Common myeloid progenitor, CD34-positive (primary cell): ENCODE results near the gene GARS1.
"Not testable (repeated sequence)": the region's sequence is repeated elsewhere in the genome, so short reads cannot be mapped to it uniquely, and the experiment has no call there.

Source experiments
- CTCF ChIA-PET: fragments of 350-600 bp; sonication (Branson Sonifier 250); formaldehyde crosslinking; loops from one replicate; lab custom pipeline; 2021; ENCODE audit warnings: antibody characterized with exemption; lab: Charles Lee
- POLR2A ChIA-PET: fragments of 350-600 bp; sonication (Branson Sonifier 250); formaldehyde crosslinking; loops from one replicate; lab custom pipeline; 2021; ENCODE audit warnings: antibody characterized with exemption; lab: Charles Lee
- DNase-seq, 3 donors: peaks; one replicate each; pipeline versions ENCODE4 v3.0.0 to v3.0.0-alpha.2; 2013
- H3K27ac ChIP-seq, 2 experiments: 1 replicate in 1 of 2; 2 replicates in 1 of 2; pipeline ENCODE4 v1.7.0; 2013; ENCODE audit warnings: inconsistent platforms in 2 of 2, low read length in 2 of 2, mild to moderate bottlenecking in 2 of 2, low read depth in 1 of 2, moderate library complexity in 1 of 2; ENCODE audit not compliant: severe bottlenecking in 2 of 2, insufficient read depth in 1 of 2, poor library complexity in 1 of 2
- H3K27me3 ChIP-seq, 5 experiments: replicated peaks in 2 of 5; 1 replicate in 3 of 5; 2 replicates in 2 of 5; pipeline versions ENCODE4 v1.6.1 to v1.7.0; 2013; ENCODE audit warnings: low read length in 4 of 5, mild to moderate bottlenecking in 2 of 5, moderate library complexity in 2 of 5, inconsistent platforms in 1 of 5; ENCODE audit not compliant: insufficient read depth in 5 of 5, control insufficient read depth in 4 of 5
- H3K36me3 ChIP-seq, 4 experiments: 1 replicate in 2 of 4; 2 replicates in 2 of 4; pipeline versions ENCODE4 v1.6.1 to v1.7.0; 2013; ENCODE audit warnings: low read length in 3 of 4, control low read depth in 1 of 4, mild to moderate bottlenecking in 1 of 4; ENCODE audit not compliant: control insufficient read depth in 4 of 4, insufficient read depth in 4 of 4
- H3K4me1 ChIP-seq, 4 experiments: 1 replicate in 3 of 4; 2 replicates in 1 of 4; pipeline versions ENCODE4 v1.6.1 to v1.7.1; 2013; ENCODE audit warnings: low read length in 3 of 4, mild to moderate bottlenecking in 3 of 4, control low read depth in 1 of 4, inconsistent platforms in 1 of 4, moderate library complexity in 1 of 4; ENCODE audit not compliant: control insufficient read depth in 4 of 4, insufficient read depth in 4 of 4; ENCODE audit errors: control extremely low read depth in 1 of 4
- H3K4me3 ChIP-seq, 7 experiments: 1 replicate in 4 of 7; 2 replicates in 3 of 7; pipeline versions ENCODE4 v1.5.1 to v1.7.0; 2013; ENCODE audit warnings: mild to moderate bottlenecking in 7 of 7, low read length in 6 of 7, moderate library complexity in 6 of 7, inconsistent platforms in 2 of 7, low read depth in 2 of 7, control low read depth in 1 of 7; ENCODE audit not compliant: insufficient read depth in 4 of 7, control insufficient read depth in 1 of 7; ENCODE audit errors: extremely low read depth in 1 of 7
- H3K9me3 ChIP-seq, 5 experiments: 1 replicate in 4 of 5; 2 replicates in 1 of 5; pipeline versions ENCODE4 v1.6.1 to v1.7.1; 2013; ENCODE audit warnings: low read length in 4 of 5, mild to moderate bottlenecking in 2 of 5, inconsistent platforms in 1 of 5, low read depth in 1 of 5, moderate library complexity in 1 of 5; ENCODE audit not compliant: control insufficient read depth in 4 of 5, insufficient read depth in 2 of 5; ENCODE audit errors: control extremely low read depth in 1 of 5
- WGBS: methylation state at CpG from one replicate; pipeline ENCODE4 v1.1.5; 2013; ENCODE audit not compliant: insufficient coverage; 5-methylcytosine and 5-hydroxymethylcytosine counted together

The GARS1 gene

DNA sequence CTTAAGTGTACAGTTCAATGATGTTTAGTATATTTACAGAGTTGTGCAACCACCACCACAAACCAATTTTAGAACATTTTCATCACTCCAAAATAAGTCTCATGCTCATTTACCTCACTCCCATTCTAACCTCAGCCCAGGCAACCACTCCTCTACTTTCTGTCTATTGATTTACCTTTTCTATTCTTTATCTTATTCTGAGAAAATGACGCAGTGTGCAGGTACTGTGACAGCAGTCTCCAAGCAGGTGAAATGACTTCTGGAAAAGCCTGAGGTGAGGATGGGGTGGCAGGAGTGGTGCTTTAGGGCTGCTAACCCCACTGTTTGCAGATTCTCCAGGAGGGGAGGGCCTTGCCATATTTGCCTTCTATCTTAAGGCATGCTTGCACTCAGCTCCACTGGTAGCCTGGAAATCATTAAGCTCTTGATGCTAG, 39.5 kb downstream of the GARS1 start:
- POLR2A ChIA-PET: interaction anchor here (0.6 kb wide), 1 partner anchor 238 kb away, joined by 3 read pairs; no protein-coding TSS in a partner anchor
- Histone ChIP-seq H3K36me3 (peaks cover 14 to 67% (median 55%) of the 10 kb centered on the region in 4 experiments), H3K4me1 (no peaks in the 10 kb centered on the region), H3K9me3 (no peaks in the 10 kb centered on the region), H3K4me3 (no peak overlapping the region), H3K27ac (no peak overlapping the region), H3K27me3 (no peaks in the 10 kb centered on the region)
- DNase-seq: no peak
- 100% methylated on average over 1 of the region's 1 CpG for WGBS
- CTCF ChIA-PET: interaction anchor here (1.0 kb wide), 1 partner anchor 16 kb away, joined by 3 read pairs; no protein-coding TSS in a partner anchor

DNA sequence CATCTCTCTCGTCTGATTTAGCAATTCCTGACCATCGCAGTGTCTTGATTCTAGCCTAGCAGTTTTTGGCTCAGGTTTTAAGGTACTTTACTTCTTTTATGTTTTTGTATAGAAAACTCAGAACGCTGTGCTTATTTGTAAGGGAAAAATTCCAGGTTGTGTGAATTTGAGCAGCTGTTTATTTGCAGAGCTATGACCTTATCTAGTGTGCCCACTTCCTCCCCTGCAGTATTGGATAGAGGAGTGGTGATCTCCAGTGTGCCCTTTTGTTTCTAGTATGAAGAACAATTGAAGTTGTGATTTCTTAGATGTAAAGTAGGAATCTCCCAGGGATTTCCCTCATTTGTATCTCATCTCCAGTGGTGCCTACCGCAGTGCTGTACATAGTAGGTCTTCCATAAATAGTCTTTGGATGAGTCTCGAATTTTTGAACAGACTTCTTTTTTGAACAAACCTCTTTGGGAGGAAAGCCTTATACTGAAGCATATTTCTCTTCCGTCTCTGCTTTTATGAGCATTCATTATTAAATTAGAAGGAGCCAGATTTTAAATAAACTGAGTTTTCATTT, 40.0 kb downstream of the GARS1 start:
- no peak for DNase-seq
- no peaks in the 10 kb centered on the region for H3K27me3 ChIP-seq
- H3K36me3 ChIP-seq: peaks cover 11 to 62% (median 51%) of the 10 kb centered on the region in 4 experiments
- 95% methylated on average over 4 of the region's 6 CpGs for WGBS
- H3K4me3 ChIP-seq: no peak overlapping the region
- ChIA-PET CTCF (interaction anchor here (1.0 kb wide), 1 partner anchor 16 kb away, joined by 3 read pairs; no protein-coding TSS in a partner anchor), POLR2A (no interaction called here)
- H3K4me1 ChIP-seq: no peaks in the 10 kb centered on the region
- H3K9me3 ChIP-seq: no peaks in the 10 kb centered on the region
- H3K27ac ChIP-seq: no peak overlapping the region

- WGBS: 97% methylated on average over 6 of the region's 6 CpGs
- peaks cover 9 to 52% (median 43%) of the 10 kb centered on the region in 4 experiments for H3K36me3 ChIP-seq
- no peak overlapping the region for H3K27ac ChIP-seq
- no peaks in the 10 kb centered on the region for H3K4me1 ChIP-seq
- H3K27me3 ChIP-seq: no peaks in the 10 kb centered on the region
- no peaks in the 10 kb centered on the region for H3K9me3 ChIP-seq
- CTCF ChIA-PET: no interaction called here
- H3K4me3 ChIP-seq: no peak overlapping the region
- POLR2A ChIA-PET: no interaction called here
- DNase-seq: peak in 1 of 3 donors; percentile 5
These were observed 41.1 kb downstream of the GARS1 start for GRCh38 chr7:30635798-30636197.

DNA sequence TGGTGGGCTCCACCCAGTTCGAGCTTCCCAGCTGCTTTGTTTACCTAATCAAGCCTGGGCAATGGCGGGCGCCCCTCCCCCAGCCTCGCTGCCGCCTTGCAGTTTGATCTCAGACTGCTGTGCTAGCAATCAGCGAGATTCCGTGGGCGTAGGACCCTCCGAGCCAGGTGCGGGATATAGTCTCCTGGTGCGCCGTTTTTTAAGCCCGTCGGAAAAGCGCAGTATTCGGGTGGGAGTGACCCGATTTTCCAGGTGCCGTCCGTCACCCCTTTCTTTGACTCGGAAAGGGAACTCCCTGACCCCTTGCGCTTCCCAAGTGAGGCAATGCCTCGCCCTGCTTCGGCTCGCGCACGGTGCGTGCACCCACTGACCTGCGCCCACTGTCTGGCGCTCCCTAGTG, 47.6 kb downstream of the GARS1 start:
- H3K4me3 ChIP-seq, H3K4me1 ChIP-seq, DNase-seq, CTCF ChIA-PET, H3K27ac ChIP-seq, POLR2A ChIA-PET, H3K9me3 ChIP-seq, H3K27me3 ChIP-seq: not testable (repeated sequence)
- WGBS: no CpG with 5 or more reads among the region's 29 CpGs
- peaks cover 0 to 18% (median 6%) of the 10 kb centered on the region in 4 experiments for H3K36me3 ChIP-seq

DNA sequence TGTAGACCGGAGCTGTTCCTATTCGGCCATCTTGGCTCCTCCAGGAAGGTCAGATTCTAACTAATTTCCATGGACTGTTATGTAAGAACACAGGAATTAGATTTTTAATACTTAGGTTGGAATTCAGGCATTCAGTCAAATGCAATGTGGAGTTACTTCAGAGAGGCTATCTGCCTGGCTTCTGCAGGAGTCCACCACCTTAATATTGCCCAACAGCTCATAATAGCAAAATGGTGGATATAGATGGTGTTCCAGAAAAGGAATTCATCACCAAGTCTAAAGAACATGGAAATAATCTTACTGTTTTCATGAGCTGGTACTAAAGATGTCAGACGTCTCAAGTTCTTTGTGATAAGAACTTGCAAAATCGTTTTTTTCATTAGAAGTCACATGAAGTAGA, 48.1 kb downstream of the GARS1 start:
- Histone ChIP-seq H3K36me3 (peaks cover 0 to 18% (median 6%) of the 10 kb centered on the region in 4 experiments), H3K9me3 (no peaks in the 10 kb centered on the region), H3K4me3 (no peak overlapping the region), H3K27ac (no peak overlapping the region), H3K27me3 (no peaks in the 10 kb centered on the region), H3K4me1 (no peaks in the 10 kb centered on the region)
- POLR2A ChIA-PET: no interaction called here
- CTCF ChIA-PET: no interaction called here
- WGBS: 92% methylated on average over 2 of the region's 4 CpGs
- DNase-seq: no peak

DNA sequence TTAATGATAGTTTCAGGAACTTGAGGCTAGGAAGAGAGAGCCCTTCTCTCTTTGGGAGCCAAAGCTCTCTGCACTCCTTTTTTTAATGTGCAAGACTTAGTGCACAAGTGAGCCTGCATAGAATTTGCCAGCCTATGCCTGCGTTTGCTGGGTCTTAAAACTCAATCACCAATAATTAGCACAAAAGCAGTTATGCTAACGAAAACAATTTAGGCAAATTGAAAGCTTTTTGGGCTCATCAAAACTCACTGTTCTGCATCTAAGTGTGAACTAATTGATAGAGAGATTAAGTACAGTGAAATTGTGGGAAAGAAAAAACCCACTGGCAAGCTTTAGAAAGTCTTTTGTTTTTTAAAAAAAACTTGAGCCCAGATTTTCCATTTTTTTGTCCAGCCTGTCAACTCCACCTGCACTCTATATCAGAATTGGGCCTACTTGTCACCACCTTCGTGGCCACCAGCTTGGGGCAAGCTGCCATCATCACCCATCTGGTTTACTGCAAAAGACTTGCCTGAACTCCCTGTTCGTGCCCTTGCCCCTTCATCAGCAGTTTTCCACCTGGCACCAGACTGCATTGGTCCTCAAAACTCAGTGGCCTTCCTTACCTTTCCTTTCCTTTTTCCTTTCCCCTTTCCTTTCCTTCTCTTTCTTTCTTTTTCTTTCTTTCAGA, 49.7 kb downstream of the GARS1 start:
- H3K27ac ChIP-seq: no peak overlapping the region
- H3K9me3 ChIP-seq: no peaks in the 10 kb centered on the region
- POLR2A ChIA-PET: no interaction called here
- no peaks in the 10 kb centered on the region for H3K4me1 ChIP-seq
- CTCF ChIA-PET: interaction anchor here (1.1 kb wide), 1 partner anchor 11 kb away, joined by 3 read pairs; no protein-coding TSS in a partner anchor
- H3K36me3 ChIP-seq: peaks cover 0 to 18% (median 6%) of the 10 kb centered on the region in 4 experiments
- no peaks in the 10 kb centered on the region for H3K27me3 ChIP-seq
- no peak for DNase-seq
- H3K4me3 ChIP-seq: no peak overlapping the region
- 94% methylated on average over 3 of the region's 4 CpGs for WGBS

- H3K27ac ChIP-seq: no peak overlapping the region
- WGBS: 83% methylated on average over 1 of the region's 3 CpGs
- POLR2A ChIA-PET: no interaction called here
- H3K4me3 ChIP-seq: no peak overlapping the region
- no peaks in the 10 kb centered on the region for H3K27me3 ChIP-seq
- H3K36me3 ChIP-seq: peaks cover 0 to 18% (median 6%) of the 10 kb centered on the region in 4 experiments
- CTCF ChIA-PET: no interaction called here
- no peaks in the 10 kb centered on the region for H3K4me1 ChIP-seq
- no peak for DNase-seq
- H3K9me3 ChIP-seq: no peaks in the 10 kb centered on the region
These were observed 51.0 kb downstream of the GARS1 start for GRCh38 chr7:30645661-30646060.
